BLaER1 (cell line): ENCODE data around the gene MMAA.
A peak's percentile ranks its signal among the peaks of the same experiment; 100 is the strongest.
"Not testable (repeated sequence)": the region's sequence is repeated elsewhere in the genome, so short reads cannot be mapped to it uniquely, and the experiment has no call there.

Experiments used
- H3K27ac ChIP-seq: shearing (Covaris generic); formaldehyde crosslinking; 2 replicates; pipeline ENCODE4 v1.8.1; 2022
- H3K27me3 ChIP-seq: shearing (Covaris generic); formaldehyde crosslinking; 2 replicates; pipeline ENCODE4 v1.8.1; 2022
- H3K36me3 ChIP-seq: shearing (Covaris generic); formaldehyde crosslinking; 2 replicates; pipeline ENCODE4 v1.8.1; 2022
- H3K4me1 ChIP-seq: shearing (Covaris generic); formaldehyde crosslinking; 2 replicates; pipeline ENCODE4 v1.8.1; 2022
- H3K4me2 ChIP-seq: shearing (Covaris generic); formaldehyde crosslinking; 2 replicates; pipeline ENCODE4 v1.8.1; 2022
- H3K4me3 ChIP-seq: shearing (Covaris generic); formaldehyde crosslinking; 2 replicates; pipeline ENCODE4 v1.8.1; 2022
- H3K9ac ChIP-seq: shearing (Covaris generic); formaldehyde crosslinking; 2 replicates; pipeline ENCODE4 v1.8.1; 2022
- H3K9me3 ChIP-seq: shearing (Covaris generic); formaldehyde crosslinking; 2 replicates; pipeline ENCODE4 v1.8.1; 2022
- H4K20me1 ChIP-seq: shearing (Covaris generic); formaldehyde crosslinking; 2 replicates; pipeline ENCODE4 v1.8.1; 2022
- Cebpa-rat ChIP-seq: shearing (Covaris generic); IDR thresholded peaks from 2 replicates; pipeline ENCODE4 v1.8.1; 2022

Gene MMAA

GRCh38 chr4:145618932-145619638, at the start of gene MMAA:
Gene MMAA, plus strand, starts transcription at chr4:145619385. Its CDS starts 19,755 bp downstream, at chr4:145639140.
- TF ChIP-seq Cebpa-rat, result no peak
- Histone ChIP-seq H3K4me1 (peaks cover 30% of the 10 kb centered on the region), H3K36me3 (no peaks in the 10 kb centered on the region), H4K20me1 (no peaks in the 10 kb centered on the region), H3K27me3 (no peaks in the 10 kb centered on the region), H3K27ac (peak within 1 kb of the TSS; percentile 98), H3K4me2 (peak within 1 kb of the TSS; percentile 93), H3K9me3 (peaks cover 10% of the 10 kb centered on the region), H3K4me3 (peak within 1 kb of the TSS; percentile 83), H3K9ac (peak within 1 kb of the TSS; percentile 96)

- H3K9me3 ChIP-seq, result peaks cover 12% of the 10 kb centered on the region
- H3K4me2 ChIP-seq, H3K27me3 ChIP-seq, H3K36me3 ChIP-seq, H3K9ac ChIP-seq, H3K4me3 ChIP-seq, H4K20me1 ChIP-seq, H3K4me1 ChIP-seq, H3K27ac ChIP-seq: not testable (repeated sequence)
Observed at GRCh38 chr4:145574546-145574945, 44.6 kb upstream of the MMAA start.

- Histone ChIP-seq H3K36me3 (no peaks in the 10 kb centered on the region), H3K4me2 (no peak overlapping the region)
- TF ChIP-seq Cebpa-rat, result no peak
Observed at GRCh38 chr4:145580906-145581305, 38.3 kb upstream of the MMAA start.

GRCh38 chr4:145583191-145584055, 35.8 kb upstream of the MMAA start:
- Histone ChIP-seq H3K4me1 (no peaks in the 10 kb centered on the region; the same call in 1 of the 2 replicates), H3K9ac (no peak overlapping the region), H3K36me3 (no peaks in the 10 kb centered on the region), H4K20me1 (no peaks in the 10 kb centered on the region), H3K27me3 (no peaks in the 10 kb centered on the region), H3K4me3 (no peak overlapping the region), H3K9me3 (no peaks in the 10 kb centered on the region), H3K27ac (no peak overlapping the region), H3K4me2 (no peak overlapping the region)
- TF ChIP-seq Cebpa-rat, result no peak

More at GRCh38 chr4:145580906-145581305, 38.3 kb upstream of the MMAA start:
- no peak overlapping the region for H3K27ac ChIP-seq
- H3K9me3 ChIP-seq, result no peaks in the 10 kb centered on the region
- no peaks in the 10 kb centered on the region for H3K4me1 ChIP-seq
- no peaks in the 10 kb centered on the region for H4K20me1 ChIP-seq
- no peak overlapping the region for H3K9ac ChIP-seq
- no peak overlapping the region for H3K4me3 ChIP-seq
- no peaks in the 10 kb centered on the region for H3K27me3 ChIP-seq

- H4K20me1 ChIP-seq, result no peaks in the 10 kb centered on the region
- no peak for TF ChIP-seq Cebpa-rat
Observed at GRCh38 chr4:145587088-145587754, 32.0 kb upstream of the MMAA start.

GRCh38 chr4:145589381-145589780, 29.8 kb upstream of the MMAA start:
- H3K4me2 ChIP-seq, H3K4me1 ChIP-seq, H3K27ac ChIP-seq, H3K27me3 ChIP-seq, H3K36me3 ChIP-seq, H4K20me1 ChIP-seq, H3K9ac ChIP-seq, H3K4me3 ChIP-seq: not testable (repeated sequence)
- peaks cover 10% of the 10 kb centered on the region; the same call in 1 of the 2 replicates for H3K9me3 ChIP-seq

More at GRCh38 chr4:145587088-145587754, 32.0 kb upstream of the MMAA start:
- Histone ChIP-seq H3K4me3 (no peak overlapping the region), H3K9ac (no peak overlapping the region), H3K27me3 (no peaks in the 10 kb centered on the region), H3K27ac (no peak overlapping the region), H3K4me1 (no peaks in the 10 kb centered on the region; the same call in 1 of the 2 replicates), H3K9me3 (peaks cover 10% of the 10 kb centered on the region; the same call in 1 of the 2 replicates), H3K36me3 (no peaks in the 10 kb centered on the region), H3K4me2 (no peak overlapping the region)

- Histone ChIP-seq H3K4me3 (no peak overlapping the region), H3K4me2 (no peak overlapping the region), H3K4me1 (no peaks in the 10 kb centered on the region; the same call in 1 of the 2 replicates), H3K9ac (no peak overlapping the region), H3K36me3 (no peaks in the 10 kb centered on the region), H3K9me3 (peaks cover 10% of the 10 kb centered on the region; the same call in 1 of the 2 replicates), H4K20me1 (no peaks in the 10 kb centered on the region), H3K27me3 (no peaks in the 10 kb centered on the region), H3K27ac (no peak overlapping the region)
- TF ChIP-seq Cebpa-rat, result no peak
Observed at GRCh38 chr4:145589916-145590702, 29.1 kb upstream of the MMAA start.

GRCh38 chr4:145602129-145602760, 16.9 kb upstream of the MMAA start:
- Histone ChIP-seq H3K4me1 (no peaks in the 10 kb centered on the region), H3K4me2 (no peak overlapping the region), H3K9me3 (peaks cover 14% of the 10 kb centered on the region), H3K27ac (no peak overlapping the region), H3K36me3 (no peaks in the 10 kb centered on the region), H3K9ac (no peak overlapping the region), H4K20me1 (no peaks in the 10 kb centered on the region), H3K27me3 (no peaks in the 10 kb centered on the region), H3K4me3 (no peak overlapping the region)
- no peak for TF ChIP-seq Cebpa-rat

GRCh38 chr4:145605941-145606340, 13.2 kb upstream of the MMAA start:
- no peaks in the 10 kb centered on the region for H3K27me3 ChIP-seq
- H3K4me3 ChIP-seq, result no peak overlapping the region
- H3K27ac ChIP-seq, result no peak overlapping the region
- TF ChIP-seq Cebpa-rat, result no peak
- no peak overlapping the region for H3K9ac ChIP-seq
- no peaks in the 10 kb centered on the region for H3K36me3 ChIP-seq
- H3K4me1 ChIP-seq, result peaks cover 8% of the 10 kb centered on the region
- no peak overlapping the region for H3K4me2 ChIP-seq
- H4K20me1 ChIP-seq, result no peaks in the 10 kb centered on the region
- H3K9me3 ChIP-seq, result peaks cover 14% of the 10 kb centered on the region
